ENCODE measurements around the gene DVL1. TPM values are rescaled to one million over a fixed set of nuclear protein-coding genes. Genes with fewer than 3 reads are reported as not detected.

Gene DVL1
- total and polyA plus RNA-seq, 2 of the 13 experiments (the other 11 are each of a cell fraction or from before 2014, with no cell fraction given): 30.8 to 60.4 TPM

- ChIA-PET POLR2A (no interaction called here), CTCF (ENCODE audit: low intra/inter-chr PET ratio, low total read pairs) (no interaction called here)
- Histone ChIP-seq H2AFZ (ENCODE audit: low read length) (no peak overlapping the region), H3K27ac (ENCODE audit: extremely low read length, insufficient read depth, low read length) (no peak overlapping the region), H3K4me3 (replicated peaks in 1 of 3; ENCODE audit: insufficient read depth in 1 of 3, low read depth in 2 of 3, low read length in 3 of 3) (no peak overlapping the region), H3K79me2 (ENCODE audit: insufficient read depth, low read length) (peaks cover 2% of the 10 kb centered on the region), H4K20me1 (ENCODE audit: insufficient read depth, low read length) (no peaks in the 10 kb centered on the region), H3K27me3 (ENCODE audit: control insufficient read depth in 1 of 2, insufficient read depth in 2 of 2, low read length in 2 of 2) (no peaks in the 10 kb centered on the region), H3K9ac (ENCODE audit: insufficient read depth, low read depth, low read length) (no peak overlapping the region), H3K9me3 (ENCODE audit: low read length) (no peaks in the 10 kb centered on the region), H3K36me3 (replicated peaks in 1 of 2; ENCODE audit: control insufficient read depth in 1 of 2, insufficient read depth in 2 of 2, low read length in 2 of 2) (peaks cover 16 to 49% of the 10 kb centered on the region in 2 experiments; a peak in 4 of 5 replicates), H3K4me1 (ENCODE audit: insufficient read depth, low read length) (peaks cover 20% of the 10 kb centered on the region), H3K4me2 (ENCODE audit: low read depth, low read length) (no peak overlapping the region)
- intact Hi-C loops (cut with micrococcal nuclease; ENCODE audit: unreplicated experiment): no loop called here
- DNase-seq (ENCODE audit: low spot score) (no peak), ATAC-seq (no peak), FAIRE-seq (no peak)
- in situ Hi-C loops (cut with HindIII; ENCODE audit: extremely low pct_ligation_motif_present, low pct_unique_long_range_greater_than_20kb): no loop called here
- 96% methylated on average over 30 of the region's 49 CpGs for WGBS (ENCODE audit: low lambda C conversion rate)
- TF ChIP-seq SCMH1 (CRISPR knock-in tag; IDR thresholded peaks at IDR 0.05; ENCODE audit: borderline replicate concordance) (no peak), RBFOX2 (IDR thresholded peaks at IDR 0.05; ENCODE audit: low read depth, low read length) (peak; percentile 70), ISL2 (CRISPR knock-in tag; IDR thresholded peaks at IDR 0.05) (no peak), ZNF260 (CRISPR knock-in tag; IDR thresholded peaks at IDR 0.05; ENCODE audit: borderline replicate concordance, low read depth) (no peak), AGO2 (optimal IDR thresholded peaks at IDR 0.05; ENCODE audit: low read depth, low read length) (peak; percentile 82), SKI (IDR thresholded peaks at IDR 0.05; ENCODE audit: partially characterized antibody) (no peak), RELA (CRISPR knock-in tag; IDR thresholded peaks at IDR 0.05) (no peak), ZNF207 (IDR thresholded peaks at IDR 0.05; ENCODE audit: borderline replicate concordance) (no peak), RFXAP (CRISPR knock-in tag; IDR thresholded peaks at IDR 0.05; ENCODE audit: borderline replicate concordance) (no peak), AKAP8 (CRISPR knock-in tag; IDR thresholded peaks at IDR 0.05) (peak; percentile 62; the same call in 1 of the 2 replicates), HNRNPL (IDR thresholded peaks at IDR 0.05; ENCODE audit: low read depth, low read length) (peak; percentile 52; the same call in 1 of the 2 replicates), ZNF460 (CRISPR knock-in tag; IDR thresholded peaks at IDR 0.05; ENCODE audit: borderline replicate concordance) (no peak), E2F2 (CRISPR knock-in tag; IDR thresholded peaks at IDR 0.05; ENCODE audit: borderline replicate concordance) (no peak), ZNF841 (CRISPR knock-in tag; IDR thresholded peaks at IDR 0.05; ENCODE audit: borderline replicate concordance) (no peak), NBN (conservative IDR thresholded peaks at IDR 0.05) (no peak)
- BruUV-seq (replicated peaks): TSS peak; percentile 41
Observed at GRCh38 chr1:1312450-1313314, 36.5 kb downstream of the DVL1 start.

Data from HepG2 (cell line).